Bone marrow (tissue), 2 donors: Measurements from ENCODE around the gene ACAA1.

Experiments
- DNase-seq, 2 donors: peaks; one replicate each; lab custom pipeline; 2025; lab: John Stamatoyannopoulos, UW

ACAA1 gene

DNA sequence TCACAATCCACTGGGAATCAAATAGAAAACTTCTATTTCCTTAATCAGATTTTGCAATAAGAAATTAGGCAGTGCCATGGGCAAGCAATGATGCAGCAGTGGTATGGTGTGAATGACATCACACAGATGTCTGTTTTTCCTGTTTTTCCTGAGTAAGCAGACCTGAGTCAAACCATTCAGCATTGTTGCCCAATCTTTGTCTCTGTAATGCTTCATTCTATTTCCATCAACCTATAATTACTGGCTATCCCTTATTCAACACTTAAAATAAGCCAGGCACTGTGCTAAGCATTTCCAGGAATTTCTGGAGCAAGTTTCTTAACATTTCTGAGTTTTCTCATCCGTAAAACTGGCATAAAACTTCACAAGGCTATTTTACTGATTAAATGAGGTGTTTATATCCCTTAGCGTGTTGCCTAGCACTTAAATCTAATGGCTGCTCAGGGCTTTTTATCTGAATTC, 17.1 kb upstream of the ACAA1 start:
- peak in 1 of 2 donors; percentile 32 for DNase-seq

DNA sequence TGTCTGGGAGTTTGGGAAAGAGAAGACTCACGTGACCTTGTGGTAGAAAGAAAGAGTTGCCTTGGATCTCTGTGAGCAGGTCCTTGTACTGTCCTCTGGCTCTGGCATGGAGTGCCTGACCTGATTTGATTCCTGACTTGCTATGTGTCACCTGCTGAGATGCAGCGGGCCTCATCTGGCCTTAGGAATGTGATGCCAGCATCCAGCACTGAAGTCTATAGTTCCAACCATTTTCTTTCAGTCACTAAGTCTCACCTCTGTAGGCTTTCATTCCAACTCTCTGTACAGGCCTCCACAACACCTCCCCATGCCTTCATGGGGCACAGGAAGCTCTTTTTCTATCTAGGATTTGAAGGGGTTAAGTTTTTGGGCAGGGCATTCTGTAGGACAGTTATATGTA, 16.3 kb upstream of the ACAA1 start:
- no peak for DNase-seq

- no peak for DNase-seq
Measured at GRCh38 chr3:38152609-38153008, 15.7 kb upstream of the ACAA1 start.

DNA sequence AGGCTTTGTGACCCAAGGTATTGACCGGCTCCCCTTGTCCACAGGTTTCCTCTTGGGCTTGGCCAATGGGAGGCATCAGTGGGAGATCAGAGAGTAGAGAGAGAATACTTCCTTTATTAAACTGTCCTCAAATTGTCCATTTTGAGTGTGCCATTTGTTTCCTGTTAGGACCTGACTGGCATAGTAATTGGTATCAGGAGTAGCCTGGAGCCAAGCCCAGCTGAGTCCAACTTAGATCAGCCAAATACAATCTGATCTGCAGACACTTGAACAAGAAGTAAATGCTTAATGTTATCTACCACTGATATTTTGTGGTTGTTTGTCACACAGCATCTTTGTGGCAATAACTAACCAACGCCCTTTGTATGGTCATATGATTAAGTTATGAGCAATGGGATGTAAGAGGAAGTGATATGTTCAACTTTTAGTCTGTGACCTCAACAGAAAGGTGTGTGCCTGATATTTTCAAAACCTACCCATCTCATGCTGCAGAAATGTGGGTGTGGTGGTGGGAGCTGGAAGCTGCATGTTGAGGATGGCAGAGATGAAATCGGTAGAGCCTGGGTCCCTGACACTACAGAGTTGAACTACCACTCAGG, 14.8 kb upstream of the ACAA1 start:
- no peak for DNase-seq

DNA sequence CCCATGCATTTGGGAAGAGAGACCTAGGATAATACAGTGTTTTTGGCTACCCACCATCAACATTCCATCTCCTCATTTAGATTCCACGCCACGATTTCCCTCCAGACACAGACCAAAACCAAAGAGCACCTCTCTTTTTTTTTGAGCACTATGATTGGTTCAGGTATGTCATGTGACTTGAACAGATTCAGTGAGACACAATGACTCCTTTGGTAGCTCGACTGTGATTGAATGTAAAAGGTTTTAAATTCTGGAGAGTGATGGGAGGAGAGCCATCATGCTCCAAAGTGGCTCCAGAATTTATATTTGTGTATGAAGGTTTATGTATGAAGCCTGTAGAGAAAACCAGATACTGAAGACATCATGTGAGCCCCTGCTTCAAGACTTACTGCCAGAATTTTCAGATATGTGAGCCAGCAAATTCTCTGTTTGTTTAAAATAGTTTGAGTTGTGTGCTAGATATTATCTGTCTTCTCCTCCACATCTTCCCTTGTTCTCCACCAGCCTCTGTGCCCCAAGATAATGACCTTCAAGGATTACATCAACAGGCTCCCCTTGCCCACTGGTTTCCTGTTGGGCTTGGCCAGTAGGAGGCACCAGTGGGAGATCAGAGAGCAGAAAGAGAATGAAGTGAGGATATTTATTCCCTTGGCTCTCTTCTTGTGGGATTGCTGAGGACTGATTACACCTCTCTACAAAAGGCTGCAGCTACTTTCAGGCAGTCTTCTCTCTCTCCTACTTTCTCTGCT, 14.0 kb upstream of the ACAA1 start:
- DNase-seq, result no peak

DNA sequence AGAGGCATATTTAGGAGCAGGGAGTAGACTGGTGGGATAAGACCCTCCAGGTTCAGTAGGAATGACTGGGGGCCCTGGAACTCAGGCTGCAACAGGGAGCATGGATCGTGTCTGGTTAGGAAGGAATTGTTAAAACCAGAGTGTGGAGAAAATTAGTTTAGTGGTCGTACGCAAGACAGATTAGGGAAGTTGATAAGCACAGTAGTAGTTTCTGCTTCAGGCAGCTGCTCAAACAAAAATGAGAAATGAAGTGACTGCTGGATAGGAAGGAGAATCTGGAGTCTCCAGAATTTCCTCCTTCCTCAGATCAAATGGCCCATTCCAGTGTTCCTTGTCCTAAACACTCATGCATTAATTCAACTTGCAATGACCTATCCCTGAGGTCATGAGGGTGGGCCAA, 12.8 kb upstream of the ACAA1 start:
- peak in 1 of 2 donors; percentile 87 for DNase-seq

DNA sequence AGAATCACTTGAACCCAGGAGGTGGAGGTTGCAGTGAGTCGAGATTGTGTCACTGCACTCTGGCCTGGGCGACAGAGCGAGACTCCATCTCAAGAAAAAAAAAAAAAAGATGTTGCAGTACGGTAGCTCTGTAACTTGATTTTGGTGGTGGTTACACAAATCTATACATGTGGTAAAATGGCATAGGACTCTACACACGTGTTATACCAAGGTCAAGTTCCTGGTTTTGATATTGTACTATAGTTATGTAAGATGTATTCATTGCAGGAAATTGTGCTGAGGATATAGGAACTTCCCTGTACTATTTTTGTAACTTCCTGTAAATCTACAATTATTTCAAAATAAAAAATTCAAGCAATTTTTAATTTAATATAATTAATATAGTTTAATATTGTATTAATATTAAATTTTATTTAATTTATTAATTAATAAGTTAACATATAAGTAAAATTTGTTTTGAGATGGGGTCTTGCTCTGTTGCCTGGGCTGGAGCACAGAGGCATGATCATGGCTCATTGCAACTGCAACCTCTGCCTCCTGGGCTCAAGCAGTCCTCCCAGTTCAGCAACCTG, 11.5 kb upstream of the ACAA1 start:
- no peak for DNase-seq

GRCh38 chr3:38147421-38147820, 10.5 kb upstream of the ACAA1 start:
- peak in 1 of 2 donors; percentile 55 for DNase-seq

GRCh38 chr3:38146504-38146903, 9.6 kb upstream of the ACAA1 start:
- DNase-seq, result no peak

DNA sequence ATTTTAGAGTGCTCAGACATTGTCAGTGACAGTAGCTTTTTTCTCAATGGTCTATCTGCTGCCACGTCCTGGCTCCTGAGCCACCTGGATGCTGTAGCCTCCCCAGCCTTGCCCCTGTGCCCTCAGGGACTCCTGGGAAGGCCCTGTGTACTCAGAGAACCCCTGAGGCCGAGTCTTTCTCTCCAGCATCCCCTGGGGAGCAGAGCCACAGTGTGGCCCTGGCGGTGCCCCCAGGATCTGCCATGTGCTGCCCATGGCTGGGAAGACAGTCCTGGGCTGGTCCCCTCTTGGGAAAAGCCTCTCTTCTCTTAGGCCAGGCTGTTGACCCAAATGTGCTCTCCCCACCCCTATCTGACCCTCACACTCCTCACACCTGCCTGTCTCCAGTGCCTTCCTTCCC, 6.6 kb upstream of the ACAA1 start:
- DNase-seq, result no peak

GRCh38 chr3:38142959-38143358, 6.0 kb upstream of the ACAA1 start:
- no peak for DNase-seq

DNA sequence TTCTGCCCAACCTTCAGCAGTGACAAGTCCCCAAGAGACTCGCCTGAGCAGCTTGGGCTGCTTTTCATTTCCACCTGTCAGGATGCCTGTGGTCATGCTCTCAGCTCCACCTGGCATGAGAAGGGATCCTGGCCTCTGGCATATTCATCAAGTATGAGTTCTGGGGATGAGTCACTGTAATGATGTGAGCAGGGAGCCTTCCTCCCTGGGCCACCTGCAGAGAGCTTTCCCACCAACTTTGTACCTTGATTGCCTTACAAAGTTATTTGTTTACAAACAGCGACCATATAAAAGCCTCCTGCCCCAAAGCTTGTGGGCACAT, 5.0 kb upstream of the ACAA1 start:
- no peak for DNase-seq

DNA sequence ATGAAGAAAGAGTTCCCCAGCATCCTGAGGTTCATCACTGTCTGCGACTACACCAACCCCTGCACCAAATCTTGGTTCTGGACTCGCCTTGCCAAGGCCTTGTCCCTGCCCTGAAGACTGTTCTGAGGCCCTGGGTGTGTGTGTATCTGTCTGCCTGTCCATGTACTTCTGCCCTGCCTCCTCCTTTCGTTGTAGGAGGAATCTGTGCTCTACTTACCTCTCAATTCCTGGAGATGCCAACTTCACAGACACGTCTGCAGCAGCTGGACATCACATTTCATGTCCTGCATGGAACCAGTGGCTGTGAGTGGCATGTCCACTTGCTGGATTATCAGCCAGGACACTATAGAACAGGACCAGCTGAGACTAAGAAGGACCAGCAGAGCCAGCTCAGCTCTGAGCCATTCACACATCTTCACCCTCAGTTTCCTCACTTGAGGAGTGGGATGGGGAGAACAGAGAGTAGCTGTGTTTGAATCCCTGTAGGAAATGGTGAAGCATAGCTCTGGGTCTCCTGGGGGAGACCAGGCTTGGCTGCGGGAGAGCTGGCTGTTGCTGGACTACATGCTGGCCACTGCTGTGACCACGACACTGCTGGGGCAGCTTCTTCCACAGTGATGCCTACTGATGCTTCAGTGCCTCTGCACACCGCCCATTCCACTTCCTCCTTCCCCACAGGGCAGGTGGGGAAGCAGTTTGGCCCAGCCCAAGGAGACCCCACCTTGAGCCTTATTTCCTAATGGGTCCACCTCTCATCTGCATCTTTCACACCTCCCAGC, 4.4 kb upstream of the ACAA1 start:
- DNase-seq, result no peak

DNA sequence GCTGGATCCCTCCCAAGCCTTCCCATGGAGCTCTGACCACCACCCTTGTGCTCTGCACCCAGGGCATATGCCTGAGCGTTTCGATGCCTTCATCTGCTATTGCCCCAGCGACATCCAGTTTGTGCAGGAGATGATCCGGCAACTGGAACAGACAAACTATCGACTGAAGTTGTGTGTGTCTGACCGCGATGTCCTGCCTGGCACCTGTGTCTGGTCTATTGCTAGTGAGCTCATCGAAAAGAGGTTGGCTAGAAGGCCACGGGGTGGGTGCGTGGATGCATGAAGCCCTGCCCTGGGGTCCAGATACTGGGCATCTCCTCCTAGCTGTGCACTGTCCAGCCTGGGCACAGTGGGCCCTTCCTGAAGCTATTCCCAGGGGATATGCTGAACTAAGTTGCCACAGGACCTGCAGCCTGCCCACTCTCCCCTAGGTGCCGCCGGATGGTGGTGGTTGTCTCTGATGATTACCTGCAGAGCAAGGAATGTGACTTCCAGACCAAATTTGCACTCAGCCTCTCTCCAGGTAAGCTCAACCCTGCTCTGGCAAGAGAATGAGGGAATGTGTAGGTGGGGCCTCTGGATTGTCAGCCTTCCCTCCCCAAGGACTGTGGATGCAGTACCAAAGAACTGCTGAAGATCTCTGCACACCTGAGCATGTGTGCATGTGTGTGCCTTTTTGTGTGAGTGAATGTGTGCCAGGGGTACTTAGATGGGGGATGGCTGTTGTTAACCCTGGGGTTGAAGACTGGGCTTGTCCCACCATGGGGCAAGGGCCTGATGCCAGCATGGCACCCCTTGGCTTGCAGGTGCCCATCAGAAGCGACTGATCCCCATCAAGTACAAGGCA, 3.6 kb upstream of the ACAA1 start:
- DNase-seq, result no peak

GRCh38 chr3:38139652-38140051, 2.7 kb upstream of the ACAA1 start:
- no peak for DNase-seq

GRCh38 chr3:38139191-38139590, 2.3 kb upstream of the ACAA1 start:
- no peak for DNase-seq

DNA sequence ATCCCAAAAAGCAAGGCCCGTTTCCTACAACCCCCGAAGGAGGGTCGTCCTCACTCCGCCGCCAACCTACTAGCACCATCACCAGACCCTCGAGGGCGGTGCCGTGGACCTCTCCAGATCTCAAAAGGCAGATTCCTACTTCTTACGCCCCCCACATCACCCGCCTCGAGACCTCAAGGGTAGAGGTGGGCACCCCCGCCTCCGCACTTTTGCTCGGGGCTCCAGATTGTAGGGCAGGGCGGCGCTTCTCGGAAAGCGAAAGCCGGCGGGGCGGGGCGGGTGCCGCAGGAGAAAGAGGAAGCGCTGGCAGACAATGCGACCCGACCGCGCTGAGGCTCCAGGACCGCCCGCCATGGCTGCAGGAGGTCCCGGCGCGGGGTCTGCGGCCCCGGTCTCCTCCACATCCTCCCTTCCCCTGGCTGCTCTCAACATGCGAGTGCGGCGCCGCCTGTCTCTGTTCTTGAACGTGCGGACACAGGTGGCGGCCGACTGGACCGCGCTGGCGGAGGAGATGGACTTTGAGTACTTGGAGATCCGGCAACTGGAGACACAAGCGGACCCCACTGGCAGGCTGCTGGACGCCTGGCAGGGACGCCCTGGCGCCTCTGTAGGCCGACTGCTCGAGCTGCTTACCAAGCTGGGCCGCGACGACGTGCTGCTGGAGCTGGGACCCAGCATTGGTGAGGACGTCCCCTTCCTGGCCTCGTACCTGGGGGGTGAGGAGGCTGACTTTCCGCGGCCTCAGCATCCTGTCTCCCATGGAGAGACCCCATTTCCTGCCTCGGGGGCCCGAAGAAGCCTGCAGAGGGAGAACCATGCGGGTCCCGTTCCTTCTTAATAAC, 1.6 kb upstream of the ACAA1 start, which contains the start of gene MYD88:
Gene MYD88 (plus strand): TSS at position 313 of the 842 bp plus-strand sequence. CDS start 40 bp downstream, at position 353.
- DNase-seq, result peak; percentile 70 to 81

- no peak for DNase-seq
Measured at GRCh38 chr3:38137615-38138348, 855 bp upstream of the ACAA1 start.

- DNase-seq, result no peak
Measured at GRCh38 chr3:38136393-38136776, 542 bp downstream of the ACAA1 start.

- peak in 1 of 2 donors; percentile 15 for DNase-seq
Measured at GRCh38 chr3:38135621-38136277, 1.2 kb downstream of the ACAA1 start.
